HUES48 (cell line): ENCODE measurements around the gene PAX1.

Source experiments
- H3K27ac ChIP-seq: one replicate; pipeline ENCODE4 v1.7.0; 2013; ENCODE audit warnings: low read depth, low read length, inconsistent platforms
- H3K27me3 ChIP-seq: 2 replicates; pipeline ENCODE4 v1.6.1; 2013; ENCODE audit warnings: mild to moderate bottlenecking, low read length; ENCODE audit not compliant: control insufficient read depth, insufficient read depth
- H3K36me3 ChIP-seq: 2 replicates; pipeline ENCODE4 v1.6.1; 2013; ENCODE audit warnings: low read length; ENCODE audit not compliant: control insufficient read depth, insufficient read depth
- H3K4me1 ChIP-seq: 2 replicates; pipeline ENCODE4 v1.6.1; 2013; ENCODE audit warnings: mild to moderate bottlenecking, low read length; ENCODE audit not compliant: control insufficient read depth, insufficient read depth
- H3K4me3 ChIP-seq: 2 replicates; pipeline ENCODE4 v1.5.1; 2013; ENCODE audit warnings: mild to moderate bottlenecking, low read depth, low read length
- H3K9ac ChIP-seq: 2 replicates; pipeline ENCODE4 v1.6.1; 2013; ENCODE audit warnings: mild to moderate bottlenecking, low read depth, low read length, moderate library complexity
- H3K9me3 ChIP-seq: 2 replicates; pipeline ENCODE4 v1.6.1; 2013; ENCODE audit warnings: low read length; ENCODE audit not compliant: control insufficient read depth, insufficient read depth

The PAX1 gene

GRCh38 chr20:21705575-21706260, at the start of gene PAX1:
Gene PAX1, plus strand, starts transcription at chr20:21705664. Its CDS starts 49 bp downstream, at chr20:21705713.
- Histone ChIP-seq H3K9ac (no peak within 1 kb of the TSS), H3K4me3 (peak within 1 kb of the TSS; percentile 13; the same call in 1 of the 2 replicates), H3K36me3 (no peaks in the 10 kb centered on the region), H3K4me1 (peaks cover 15% of the 10 kb centered on the region), H3K27me3 (peaks cover 100% of the 10 kb centered on the region), H3K9me3 (peaks cover 3% of the 10 kb centered on the region; the same call in 1 of the 2 replicates), H3K27ac (no peak within 1 kb of the TSS)

GRCh38 chr20:21656308-21657067, 49.0 kb upstream of the PAX1 start:
- no peak overlapping the region for H3K4me3 ChIP-seq
- no peaks in the 10 kb centered on the region for H3K36me3 ChIP-seq
- no peaks in the 10 kb centered on the region for H3K9me3 ChIP-seq
- no peaks in the 10 kb centered on the region for H3K4me1 ChIP-seq
- H3K27ac ChIP-seq = no peak overlapping the region
- H3K9ac ChIP-seq = no peak overlapping the region
- no peaks in the 10 kb centered on the region for H3K27me3 ChIP-seq

- Histone ChIP-seq H3K4me3 (no peak overlapping the region), H3K9ac (no peak overlapping the region), H3K9me3 (no peaks in the 10 kb centered on the region), H3K4me1 (no peaks in the 10 kb centered on the region), H3K36me3 (no peaks in the 10 kb centered on the region), H3K27me3 (no peaks in the 10 kb centered on the region), H3K27ac (no peak overlapping the region)
Observed at GRCh38 chr20:21661488-21662055, 43.9 kb upstream of the PAX1 start.

GRCh38 chr20:21663465-21663864, 42.0 kb upstream of the PAX1 start:
- Histone ChIP-seq H3K4me1 (no peaks in the 10 kb centered on the region), H3K9me3 (no peaks in the 10 kb centered on the region), H3K27me3 (no peaks in the 10 kb centered on the region), H3K36me3 (no peaks in the 10 kb centered on the region), H3K9ac (no peak overlapping the region), H3K4me3 (no peak overlapping the region), H3K27ac (no peak overlapping the region)

GRCh38 chr20:21665687-21666446, 39.6 kb upstream of the PAX1 start:
- no peaks in the 10 kb centered on the region for H3K4me1 ChIP-seq
- no peak overlapping the region for H3K27ac ChIP-seq
- no peaks in the 10 kb centered on the region for H3K9me3 ChIP-seq
- H3K27me3 ChIP-seq = no peaks in the 10 kb centered on the region
- no peaks in the 10 kb centered on the region for H3K36me3 ChIP-seq
- no peak overlapping the region for H3K4me3 ChIP-seq
- H3K9ac ChIP-seq = no peak overlapping the region

- H3K4me1 ChIP-seq = no peaks in the 10 kb centered on the region
Observed at GRCh38 chr20:21670126-21670525, 35.3 kb upstream of the PAX1 start.

GRCh38 chr20:21670981-21671380, 34.5 kb upstream of the PAX1 start:
- Histone ChIP-seq H3K4me3 (no peak overlapping the region), H3K9me3 (no peaks in the 10 kb centered on the region), H3K9ac (no peak overlapping the region), H3K27me3 (no peaks in the 10 kb centered on the region), H3K36me3 (no peaks in the 10 kb centered on the region), H3K27ac (no peak overlapping the region), H3K4me1 (no peaks in the 10 kb centered on the region)

More at GRCh38 chr20:21670126-21670525, 35.3 kb upstream of the PAX1 start:
- Histone ChIP-seq H3K9me3 (no peaks in the 10 kb centered on the region), H3K4me3 (no peak overlapping the region), H3K27ac (no peak overlapping the region), H3K27me3 (no peaks in the 10 kb centered on the region), H3K36me3 (no peaks in the 10 kb centered on the region), H3K9ac (no peak overlapping the region)

- no peak overlapping the region for H3K27ac ChIP-seq
- H3K4me3 ChIP-seq = no peak overlapping the region
- no peaks in the 10 kb centered on the region for H3K36me3 ChIP-seq
- H3K9ac ChIP-seq = no peak overlapping the region
- H3K9me3 ChIP-seq = no peaks in the 10 kb centered on the region
- no peaks in the 10 kb centered on the region for H3K4me1 ChIP-seq
- no peaks in the 10 kb centered on the region for H3K27me3 ChIP-seq
Observed at GRCh38 chr20:21677261-21677660, 28.2 kb upstream of the PAX1 start.

- no peaks in the 10 kb centered on the region for H3K9me3 ChIP-seq
- H3K9ac ChIP-seq = no peak overlapping the region
- no peak overlapping the region for H3K4me3 ChIP-seq
- no peaks in the 10 kb centered on the region for H3K4me1 ChIP-seq
- H3K36me3 ChIP-seq = no peaks in the 10 kb centered on the region
- H3K27ac ChIP-seq = no peak overlapping the region
- no peaks in the 10 kb centered on the region for H3K27me3 ChIP-seq
Observed at GRCh38 chr20:21677781-21678180, 27.7 kb upstream of the PAX1 start.

- Histone ChIP-seq H3K4me3 (no peak overlapping the region), H3K9ac (no peak overlapping the region), H3K36me3 (no peaks in the 10 kb centered on the region), H3K9me3 (no peaks in the 10 kb centered on the region), H3K4me1 (no peaks in the 10 kb centered on the region), H3K27ac (no peak overlapping the region), H3K27me3 (no peaks in the 10 kb centered on the region)
Observed at GRCh38 chr20:21681234-21681921, 24.1 kb upstream of the PAX1 start.
